Middle frontal gyrus (tissue), 1 donor: ENCODE results near the gene BCL7B.
A peak's percentile ranks its signal among the peaks of the same experiment; 100 is the strongest.
"Not testable (repeated sequence)": the region's sequence is repeated elsewhere in the genome, so short reads cannot be mapped to it uniquely, and the experiment has no call there.

ENCODE experiments used
- DNase-seq: peaks from one replicate; pipeline ENCODE4 v3.0.0-alpha.2; 2015; ENCODE audit warnings: low spot score; ENCODE audit errors: extremely low spot score

BCL7B gene

GRCh38 chr7:73535918-73536317, 21.6 kb downstream of the BCL7B start:
- DNase-seq: not testable (repeated sequence)

- no peak for DNase-seq
Observed at GRCh38 chr7:73533742-73534141, 23.7 kb downstream of the BCL7B start.

- no peak for DNase-seq
Observed at GRCh38 chr7:73532224-73532623, 25.3 kb downstream of the BCL7B start.

GRCh38 chr7:73530800-73531199, 26.7 kb downstream of the BCL7B start:
- no peak for DNase-seq

- no peak for DNase-seq
Observed at GRCh38 chr7:73526896-73527821, 30.3 kb downstream of the BCL7B start.

GRCh38 chr7:73526158-73526494, 31.4 kb downstream of the BCL7B start:
- not testable (repeated sequence) for DNase-seq

GRCh38 chr7:73522105-73522872, 35.2 kb downstream of the BCL7B start, which contains the start of gene BAZ1B:
Gene BAZ1B (minus strand): TSS chr7:73522293. CDS start chr7:73521933, 360 bp downstream.
- peak; percentile 94 for DNase-seq

GRCh38 chr7:73521636-73522104, 35.8 kb downstream of the BCL7B start:
- no peak for DNase-seq

GRCh38 chr7:73520673-73521635, 36.5 kb downstream of the BCL7B start:
- DNase-seq: no peak

- no peak for DNase-seq
Observed at GRCh38 chr7:73519867-73520672, 37.4 kb downstream of the BCL7B start.

- DNase-seq: no peak
Observed at GRCh38 chr7:73518470-73518869, 39.0 kb downstream of the BCL7B start.

GRCh38 chr7:73517241-73517995, 40.1 kb downstream of the BCL7B start:
- DNase-seq: no peak

GRCh38 chr7:73515178-73515577, 42.3 kb downstream of the BCL7B start:
- no peak for DNase-seq

GRCh38 chr7:73512018-73512780, 45.3 kb downstream of the BCL7B start:
- no peak for DNase-seq

GRCh38 chr7:73509463-73509862, 48.0 kb downstream of the BCL7B start:
- DNase-seq: no peak

GRCh38 chr7:73507556-73507955, 49.9 kb downstream of the BCL7B start:
- DNase-seq: no peak

GRCh38 chr7:73504920-73505319, 52.6 kb downstream of the BCL7B start:
- DNase-seq: no peak

GRCh38 chr7:73504017-73504416, 53.5 kb downstream of the BCL7B start:
- DNase-seq: no peak

GRCh38 chr7:73503229-73503628, 54.3 kb downstream of the BCL7B start:
- DNase-seq: no peak
